K562 (cell line): ENCODE data around the gene ADAM21. TPM values are rescaled to one million over a fixed set of nuclear protein-coding genes. Genes with fewer than 3 reads are reported as not detected.

Experiments used
- ATAC-seq: fragments of 200-7000 bp; cut with Tn5 transposase; 3 replicates; pipeline ENCODE4 v1.9.1; 2020; ENCODE audit warnings: moderate library complexity
- BruUV-seq: library from RNA; stranded (reverse); fragments of 400-500 nt; replicated peaks from 2 replicates; lab custom pipeline; 2021; lab: Mats Ljungman, UMichigan
- CTCF ChIA-PET: fragments of 300-600 bp; formaldehyde crosslinking; extraction: SDS; loops from one replicate; lab custom pipeline; 2021; ENCODE audit warnings: low intra/inter-chr PET ratio; lab: Yijun Ruan, JAX
- POLR2A ChIA-PET: fragments of 300-600, 350-650 bp; sonication (Branson Sonifier 250); formaldehyde crosslinking; extraction: SDS; loops from one replicate; lab custom pipeline; 2021; ENCODE audit warnings: antibody characterized with exemption, inconsistent platforms; lab: Yijun Ruan, JAX
- DNase-seq, 4 experiments: peaks; one replicate each; pipeline versions ENCODE4 v3.0.0 to v3.0.0-alpha.2; 2011 to 2018; ENCODE audit warnings: low spot score in 3 of 4, mixed read lengths in 3 of 4; ENCODE audit errors: extremely low read depth in 1 of 4
- FAIRE-seq: peaks from 2 replicates; lab custom pipeline; 2011; peaks lifted over from hg19 to GRCh38; lab: Jason Lieb, UNC
- H2AFZ ChIP-seq: 2 replicates; pipeline ENCODE4 v1.6.0; 2011; ENCODE audit warnings: low read depth, low read length, control low read depth, inconsistent platforms
- H3K27ac ChIP-seq: fragments of 200-600 bp; 3 replicates; pipeline ENCODE4 v1.8.0; 2011; ENCODE audit warnings: low read depth, mild to moderate bottlenecking, control low read depth, inconsistent platforms, low read length, moderate library complexity, mixed read lengths; ENCODE audit errors: extremely low read depth
- H3K27me3 ChIP-seq, 2 experiments: fragments of 300-600 bp in 1 of 2; 2 replicates in 1 of 2; 3 replicates in 1 of 2; pipeline versions ENCODE4 v1.6.0 to v1.8.0; 2011; ENCODE audit warnings: inconsistent platforms in 2 of 2, low read length in 2 of 2, mild to moderate bottlenecking in 1 of 2, mixed read lengths in 1 of 2, moderate library complexity in 1 of 2; ENCODE audit not compliant: control insufficient read depth in 2 of 2, insufficient read depth in 2 of 2
- H3K36me3 ChIP-seq: fragments of 300-600 bp; 3 replicates; pipeline ENCODE4 v1.8.0; 2011; ENCODE audit warnings: mild to moderate bottlenecking, low read length, inconsistent platforms; ENCODE audit not compliant: control insufficient read depth, insufficient read depth
- H3K4me1 ChIP-seq, 2 experiments: fragments of 200-600 bp in 1 of 2; replicated peaks in 1 of 2; 2 replicates in 1 of 2; 3 replicates in 1 of 2; pipeline versions ENCODE4 v1.5.1 to v1.8.0; 2011; ENCODE audit warnings: inconsistent platforms in 2 of 2, low read length in 2 of 2, mild to moderate bottlenecking in 1 of 2, mixed read lengths in 1 of 2, moderate library complexity in 1 of 2; ENCODE audit not compliant: control insufficient read depth in 2 of 2, insufficient read depth in 2 of 2
- H3K4me2 ChIP-seq: 2 replicates; pipeline ENCODE4 v1.6.1; 2011; ENCODE audit warnings: low read length, control low read depth, inconsistent platforms, mixed read lengths; ENCODE audit not compliant: insufficient read depth
- H3K4me3 ChIP-seq: fragments of 200-600 bp; sonication (generic), shearing (Covaris generic); 2 replicates; pipeline ENCODE4 v1.5.1; 2016; ENCODE audit warnings: control low read depth, inconsistent platforms
- H3K79me2 ChIP-seq: fragments of 200-600 bp; 3 replicates; pipeline ENCODE4 v1.8.0; 2011; ENCODE audit warnings: low read length, inconsistent platforms; ENCODE audit not compliant: control insufficient read depth, insufficient read depth
- H3K9ac ChIP-seq, 2 experiments: 2 replicates each; pipeline versions ENCODE4 v1.6.0 to v1.6.1; 2011; ENCODE audit warnings: low read depth in 2 of 2, low read length in 2 of 2, control low read depth in 1 of 2, inconsistent platforms in 1 of 2, mild to moderate bottlenecking in 1 of 2, mixed read lengths in 1 of 2; ENCODE audit not compliant: insufficient read depth in 1 of 2
- H3K9me1 ChIP-seq: one replicate; pipeline ENCODE4 v1.6.0; 2011; ENCODE audit warnings: inconsistent platforms, mild to moderate bottlenecking, low read length, moderate library complexity; ENCODE audit not compliant: control insufficient read depth, insufficient read depth
- H3K9me3 ChIP-seq: replicated peaks from 2 replicates; pipeline ENCODE4 v1.5.1; 2011; ENCODE audit warnings: low read depth, low read length, inconsistent platforms; ENCODE audit not compliant: control insufficient read depth, insufficient read depth
- H4K20me1 ChIP-seq: replicated peaks from 2 replicates; pipeline ENCODE4 v1.6.1; 2011; ENCODE audit warnings: low read length, inconsistent platforms, mixed read lengths; ENCODE audit not compliant: control insufficient read depth, insufficient read depth
- ATF7 ChIP-seq: fragments of 450-650 bp; IDR thresholded peaks from 2 replicates; pipeline ENCODE4 v1.7.1; 2014; ENCODE audit warnings: mild to moderate bottlenecking, moderate library complexity
- CCNT2 ChIP-seq: IDR thresholded peaks from 2 replicates; pipeline ENCODE4 v1.6.1; 2011; ENCODE audit warnings: borderline replicate concordance, low read depth, mild to moderate bottlenecking, moderate library complexity, mixed read lengths, low read length; ENCODE audit not compliant: insufficient read length; ENCODE audit errors: extremely low read depth
- CREBBP ChIP-seq: IDR thresholded peaks from one replicate; pipeline ENCODE4 v1.6.1; 2012; ENCODE audit warnings: low read depth, mild to moderate bottlenecking, control low read depth, inconsistent platforms, low read length
- KDM4B ChIP-seq, 2 experiments: fragments of 450-650 bp in 1 of 2; sonication (generic) in 1 of 2; IDR thresholded peaks; 2 replicates each; pipeline ENCODE4 v1.6.1; 2016 to 2017; ENCODE audit warnings: borderline replicate concordance in 2 of 2, antibody characterized with exemption in 1 of 2, low read depth in 1 of 2, mild to moderate bottlenecking in 1 of 2
- MXD1 ChIP-seq: fragments of 250-450 bp; sonication (Bioruptor Pico); IDR thresholded peaks from 2 replicates; pipeline ENCODE4 v1.8.0; 2021; ENCODE audit warnings: borderline replicate concordance, mild to moderate bottlenecking, moderate library complexity; ENCODE audit not compliant: poor library complexity, severe bottlenecking
- POLR2G ChIP-seq: fragments of 200-400 bp; formaldehyde crosslinking; IDR thresholded peaks from 2 replicates; pipeline ENCODE4 v1.6.1; 2017; ENCODE audit warnings: low read depth, mild to moderate bottlenecking, antibody characterized with exemption, low read length, moderate library complexity
- RB1 ChIP-seq: fragments of 450-650 bp; IDR thresholded peaks from 2 replicates; pipeline ENCODE4 v1.6.1; 2017; ENCODE audit warnings: low read depth, mild to moderate bottlenecking
- SOX6 ChIP-seq: fragments of 450-650 bp; IDR thresholded peaks from 2 replicates; pipeline ENCODE4 v1.6.1; 2014; ENCODE audit warnings: mild to moderate bottlenecking
- SUPT5H ChIP-seq: fragments of 450-650 bp; IDR thresholded peaks from 2 replicates; pipeline ENCODE4 v1.6.1; 2016
- ZFP30 ChIP-seq: fragments of 250-450 bp; sonication (Bioruptor Pico); IDR thresholded peaks from 2 replicates; pipeline ENCODE4 v1.8.0; 2022; ENCODE audit warnings: moderate library complexity, mild to moderate bottlenecking, inconsistent platforms, borderline replicate concordance
- ZNF274 ChIP-seq: IDR thresholded peaks from 2 replicates; pipeline ENCODE4 v1.6.1; 2011; ENCODE audit warnings: low read depth, mild to moderate bottlenecking, low read length, moderate library complexity, borderline replicate concordance
- ZNF551 ChIP-seq: fragments of 250-450 bp; sonication (Bioruptor Pico); IDR thresholded peaks from 2 replicates; pipeline ENCODE4 v1.5.0; 2021; ENCODE audit warnings: mild to moderate bottlenecking, moderate library complexity
- ZNF699 ChIP-seq: fragments of 250-450 bp; sonication (Bioruptor Pico); IDR thresholded peaks from 2 replicates; pipeline ENCODE4 v1.8.0; 2021; ENCODE audit warnings: mild to moderate bottlenecking, moderate library complexity; ENCODE audit not compliant: insufficient replicate concordance
- ZNF79 ChIP-seq: fragments of 250-450 bp; sonication (Bioruptor Pico); IDR thresholded peaks from 2 replicates; pipeline ENCODE4 v1.4.0; 2020; ENCODE audit warnings: low read depth, mild to moderate bottlenecking, moderate library complexity
- WGBS: fragments of 100-300 bp; shearing (Covaris generic); methylation state at CpG from one replicate; pipeline ENCODE4 v1.1.6; 2016; ENCODE audit warnings: low coverage, mixed read lengths; ENCODE audit not compliant: insufficient coverage; ENCODE audit errors: missing lambda C conversion rate; 5-methylcytosine and 5-hydroxymethylcytosine counted together
- in situ Hi-C: fragments of 300-500 bp; cut with MboI; formaldehyde crosslinking; loops from 4 replicates; pipeline ENCODE4 v1.15.0; 2018; ENCODE audit warnings: inconsistent platforms, mixed read lengths
- intact Hi-C: fragments of 100-400 bp; cut with micrococcal nuclease; formaldehyde crosslinking; loops from 2 replicates; pipeline ENCODE4 v1.14.2; 2022
- polyA plus RNA-seq, 8 experiments: library from polyadenylated mRNA; depleted of rRNA in 4 of 8; stranded (reverse) in 5 of 8; unstranded in 3 of 8; fragments of >200 nt; fragmentation: Nextera tagmentation in 2 of 8; fragmentation: Illumina TruSeq in 1 of 8; extraction: Ambion mirVana in 2 of 8; extraction: Trizol in 1 of 8; gene quantifications; 2 replicates each; pipeline versions ENCODE4 v1.2.1 to v1.2.3, GENCODE V29; 2011 to 2014; ENCODE audit warnings: inconsistent platforms in 1 of 8, missing spikeins in 1 of 8
- total RNA-seq, 7 experiments: library from RNA; depleted of rRNA in 6 of 7; stranded (reverse); fragments of >200 nt in 6 of 7; fragmentation: Illumina TruSeq in 2 of 7; extraction: Trizol in 2 of 7; gene quantifications; 2 replicates each; pipeline versions ENCODE4 v1.2.1 to v1.2.3, GENCODE V29; 2011 to 2021; ENCODE audit warnings: low replicate concordance in 1 of 7
- TF ChIP-seq, protein P1 (sequence below), 2 experiments: fragments of 450-650 bp; IDR thresholded peaks; 2 replicates each; pipeline ENCODE4 v1.6.1; 2018; ENCODE audit warnings: mild to moderate bottlenecking in 2 of 2, low read depth in 1 of 2; ENCODE audit not compliant: partially characterized antibody in 2 of 2

Gene ADAM21
- total and polyA plus RNA-seq, 9 of the 15 experiments (the other 6 are each of a cell fraction or from before 2014, with no cell fraction given): 0.03 to 0.15 (median 0.05) TPM; not detected in 4

DNA sequence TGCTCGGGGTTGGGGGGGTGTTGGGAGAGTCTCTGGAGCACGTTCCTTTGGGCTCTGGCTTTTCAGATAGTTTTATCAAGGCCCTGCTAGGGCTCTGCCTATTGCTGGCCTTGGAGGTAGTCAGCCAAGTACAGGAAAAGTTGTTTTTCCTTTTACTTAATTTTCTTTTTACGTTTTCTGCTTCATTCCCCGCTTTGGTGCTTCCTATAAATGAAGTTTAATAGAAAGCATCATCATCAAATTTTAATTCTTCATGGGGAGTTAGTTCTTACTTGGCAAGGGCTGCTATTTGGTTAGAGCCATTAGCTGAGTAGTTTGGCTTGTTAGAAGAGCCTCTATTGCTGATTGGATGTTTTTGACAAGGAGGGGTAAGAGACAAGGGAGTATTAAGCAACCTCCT lies 15.1 kb upstream of the ADAM21 start:
- DNase-seq (no peak), ATAC-seq (no peak), FAIRE-seq (no peak)
- intact Hi-C loops: no loop called here
- POLR2A ChIA-PET: no interaction called here
- no peaks in the 10 kb centered on the region for H3K4me1 ChIP-seq
- H3K4me3 ChIP-seq: no peak overlapping the region
- H3K4me2 ChIP-seq: no peak overlapping the region
- no peak overlapping the region for H2AFZ ChIP-seq
- in situ Hi-C loops: no loop called here
- CTCF ChIA-PET: no interaction called here
- no TSS peak for BruUV-seq
- no peaks in the 10 kb centered on the region for H3K9me1 ChIP-seq
- no peak overlapping the region for H3K9ac ChIP-seq
- H3K9me3 ChIP-seq: no peaks in the 10 kb centered on the region
- H3K27ac ChIP-seq: no peak overlapping the region
- 0% methylated on average over 2 of the region's 4 CpGs for WGBS
- H3K27me3 ChIP-seq: no peaks in the 10 kb centered on the region
- no peaks in the 10 kb centered on the region for H3K79me2 ChIP-seq
- no peaks in the 10 kb centered on the region for H3K36me3 ChIP-seq
- no peaks in the 10 kb centered on the region for H4K20me1 ChIP-seq
- TF ChIP-seq SUPT5H (no peak), POLR2G (no peak), KDM4B (IDR thresholded peaks at IDR 0.05; ENCODE audit: borderline replicate concordance in 2 of 2, low read depth in 1 of 2) (no peak), RB1 (no peak), ZNF551 (no peak), CCNT2 (no peak), ZNF79 (CRISPR knock-in tag) (no peak), MXD1 (no peak), SOX6 (no peak), ZNF274 (no peak), CREBBP (no peak), ATF7 (no peak), ZFP30 (CRISPR knock-in tag) (no peak), ZNF699 (CRISPR knock-in tag) (no peak)
- TF ChIP-seq, protein P1, sequence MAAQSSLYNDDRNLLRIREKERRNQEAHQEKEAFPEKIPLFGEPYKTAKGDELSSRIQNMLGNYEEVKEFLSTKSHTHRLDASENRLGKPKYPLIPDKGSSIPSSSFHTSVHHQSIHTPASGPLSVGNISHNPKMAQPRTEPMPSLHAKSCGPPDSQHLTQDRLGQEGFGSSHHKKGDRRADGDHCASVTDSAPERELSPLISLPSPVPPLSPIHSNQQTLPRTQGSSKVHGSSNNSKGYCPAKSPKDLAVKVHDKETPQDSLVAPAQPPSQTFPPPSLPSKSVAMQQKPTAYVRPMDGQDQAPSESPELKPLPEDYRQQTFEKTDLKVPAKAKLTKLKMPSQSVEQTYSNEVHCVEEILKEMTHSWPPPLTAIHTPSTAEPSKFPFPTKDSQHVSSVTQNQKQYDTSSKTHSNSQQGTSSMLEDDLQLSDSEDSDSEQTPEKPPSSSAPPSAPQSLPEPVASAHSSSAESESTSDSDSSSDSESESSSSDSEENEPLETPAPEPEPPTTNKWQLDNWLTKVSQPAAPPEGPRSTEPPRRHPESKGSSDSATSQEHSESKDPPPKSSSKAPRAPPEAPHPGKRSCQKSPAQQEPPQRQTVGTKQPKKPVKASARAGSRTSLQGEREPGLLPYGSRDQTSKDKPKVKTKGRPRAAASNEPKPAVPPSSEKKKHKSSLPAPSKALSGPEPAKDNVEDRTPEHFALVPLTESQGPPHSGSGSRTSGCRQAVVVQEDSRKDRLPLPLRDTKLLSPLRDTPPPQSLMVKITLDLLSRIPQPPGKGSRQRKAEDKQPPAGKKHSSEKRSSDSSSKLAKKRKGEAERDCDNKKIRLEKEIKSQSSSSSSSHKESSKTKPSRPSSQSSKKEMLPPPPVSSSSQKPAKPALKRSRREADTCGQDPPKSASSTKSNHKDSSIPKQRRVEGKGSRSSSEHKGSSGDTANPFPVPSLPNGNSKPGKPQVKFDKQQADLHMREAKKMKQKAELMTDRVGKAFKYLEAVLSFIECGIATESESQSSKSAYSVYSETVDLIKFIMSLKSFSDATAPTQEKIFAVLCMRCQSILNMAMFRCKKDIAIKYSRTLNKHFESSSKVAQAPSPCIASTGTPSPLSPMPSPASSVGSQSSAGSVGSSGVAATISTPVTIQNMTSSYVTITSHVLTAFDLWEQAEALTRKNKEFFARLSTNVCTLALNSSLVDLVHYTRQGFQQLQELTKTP (IDR thresholded peaks at IDR 0.05; ENCODE audit: low read depth in 1 of 2, partially characterized antibody in 2 of 2): no peak
